NCI-H1417 treated with DMSO at 0.1 percent for 48 hours (cell line): ENCODE results near the gene BET1L.
"Not testable (repeated sequence)": the region's sequence is repeated elsewhere in the genome, so short reads cannot be mapped to it uniquely, and the experiment has no call there.

ENCODE experiments used
- DNase-seq: peaks from one replicate; lab custom pipeline; 2025; lab: John Stamatoyannopoulos, UW

Gene BET1L

DNA sequence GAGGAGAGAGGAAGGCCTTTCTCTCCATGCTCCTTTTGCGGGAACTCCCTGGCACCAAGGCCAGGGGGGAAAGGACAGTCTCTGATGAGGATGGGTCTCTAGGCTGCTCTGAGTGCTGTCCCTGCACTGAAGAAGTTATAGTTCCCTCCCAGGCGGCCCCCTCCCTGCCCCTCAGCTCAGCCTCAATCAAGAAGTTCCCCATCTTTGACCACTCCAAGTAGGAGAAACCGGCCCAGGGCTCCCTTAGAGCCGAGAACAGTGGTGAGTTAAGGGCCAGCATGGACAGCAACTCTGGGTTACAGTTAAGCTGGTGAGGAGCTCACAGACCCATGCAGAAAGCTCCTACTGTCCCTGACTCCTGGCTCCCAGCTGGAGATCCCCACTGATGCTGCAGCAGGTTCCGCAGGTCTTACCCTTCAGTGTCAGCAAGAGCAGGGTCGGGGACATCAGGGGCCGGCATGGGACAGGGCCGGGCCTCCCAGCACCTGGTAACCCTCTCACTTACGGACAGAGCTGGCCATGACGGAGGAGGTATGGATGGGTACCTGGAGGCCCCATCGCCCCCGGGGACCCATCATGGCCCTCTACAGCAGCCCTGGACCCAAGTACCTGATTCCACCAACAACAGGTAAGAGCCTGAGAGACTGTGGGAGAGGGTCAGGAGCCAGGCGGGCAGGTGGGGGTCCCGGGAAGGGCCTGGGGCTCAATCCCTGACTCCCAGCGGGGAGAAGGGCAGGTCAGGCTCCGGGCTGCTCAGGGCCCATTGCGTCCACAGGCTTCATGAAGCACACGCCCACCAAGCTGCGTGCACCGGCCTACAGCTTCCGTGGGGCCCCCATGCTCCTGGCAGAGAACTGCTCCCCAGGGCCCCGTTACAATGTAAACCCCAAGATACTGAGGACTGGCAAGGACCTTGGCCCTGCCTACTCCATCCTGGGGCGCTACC is 10.1 kb downstream of the BET1L start:
- DNase-seq, result no peak

DNA sequence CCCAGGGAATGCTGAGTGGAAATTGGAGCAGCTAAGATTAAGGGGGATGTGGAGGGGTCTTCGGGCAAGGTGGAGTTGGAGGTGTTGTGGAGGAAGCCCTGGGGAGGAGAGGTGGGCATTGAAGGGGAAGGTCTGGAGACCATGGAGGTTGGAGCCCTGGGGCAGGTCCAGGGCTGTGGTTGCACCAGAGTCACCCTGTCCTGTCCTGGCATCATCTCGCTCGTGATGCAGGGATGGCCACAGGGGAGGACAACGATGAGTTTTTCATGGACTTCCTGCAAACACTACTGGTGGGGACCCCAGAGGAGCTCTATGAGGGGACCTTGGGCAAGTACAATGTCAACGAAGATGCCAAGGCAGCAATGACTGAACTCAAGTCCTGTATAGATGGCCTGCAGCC is 13.7 kb downstream of the BET1L start:
- DNase-seq, result not testable (repeated sequence)

DNA sequence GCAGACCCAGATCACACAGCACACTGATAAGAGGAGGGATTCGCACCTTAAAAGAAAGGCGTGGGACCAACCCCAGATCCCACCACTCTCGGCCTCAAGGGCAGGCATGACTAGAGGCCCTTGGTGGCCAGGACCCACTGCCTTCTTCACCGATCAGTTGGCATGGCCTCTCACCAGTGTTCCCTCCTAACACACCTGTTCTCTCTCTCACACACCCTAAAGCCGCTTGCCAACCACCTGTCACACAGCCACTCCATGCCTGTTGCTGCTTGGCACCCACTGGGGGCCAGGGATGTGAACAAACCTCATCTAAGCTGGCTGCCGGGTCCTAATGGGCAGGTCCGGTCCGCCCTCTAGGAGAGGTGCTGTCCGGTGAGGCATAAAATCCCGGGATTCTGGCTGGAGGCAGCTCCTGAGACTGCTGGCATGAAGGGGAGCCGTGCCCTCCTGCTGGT is 14.5 kb downstream of the BET1L start, which contains the start of gene SCGB1C1:
Gene SCGB1C1, plus strand, starts transcription at position 405 of the 455 bp plus-strand sequence. Its CDS starts 22 bp downstream, at position 427.
- not testable (repeated sequence) for DNase-seq

DNA sequence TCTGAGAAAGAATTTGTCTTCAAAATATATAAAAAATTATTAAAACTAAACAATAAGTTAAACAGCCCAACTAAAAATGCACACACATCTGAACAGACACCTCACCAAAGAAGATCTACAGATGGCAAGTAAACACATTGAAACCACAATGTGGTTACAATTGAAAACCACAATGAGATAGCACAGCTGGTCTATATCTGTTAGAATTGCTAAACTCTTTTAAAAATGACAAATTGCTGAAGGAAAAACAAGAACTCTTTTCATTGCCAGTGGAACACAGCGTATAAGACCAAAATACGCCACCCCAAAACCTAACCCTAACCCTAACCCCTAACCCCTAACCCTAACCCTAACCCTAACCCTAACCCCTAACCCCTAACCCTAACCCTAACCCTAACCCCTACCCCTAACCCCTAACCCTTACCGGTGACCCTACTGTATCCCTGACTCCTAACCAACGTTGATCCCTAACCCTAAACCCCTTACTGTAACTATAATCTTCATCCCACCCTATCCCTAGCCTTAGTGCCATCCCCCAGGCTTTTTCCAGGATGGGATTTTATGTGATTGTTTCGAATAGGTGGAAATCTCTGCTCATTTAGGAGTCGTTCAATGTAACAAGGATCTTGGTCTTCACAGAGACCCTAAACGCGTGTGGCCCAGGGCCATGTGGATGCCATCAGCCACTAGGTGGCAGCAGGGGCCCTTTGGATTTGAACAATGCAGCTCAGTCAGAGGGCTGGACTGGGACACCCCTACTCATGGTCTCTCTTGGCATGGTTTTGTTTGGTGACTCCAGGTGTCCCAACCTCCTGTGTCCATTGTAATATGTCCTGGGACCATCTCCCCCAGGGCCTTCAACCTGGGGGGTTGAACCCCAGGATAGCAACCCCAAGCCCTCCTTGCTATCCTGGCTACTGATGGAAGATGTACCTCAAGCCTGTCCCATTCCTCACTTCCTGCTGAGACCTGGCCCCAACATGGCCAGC is 15.4 kb downstream of the BET1L start:
- DNase-seq, result not testable (repeated sequence)

DNA sequence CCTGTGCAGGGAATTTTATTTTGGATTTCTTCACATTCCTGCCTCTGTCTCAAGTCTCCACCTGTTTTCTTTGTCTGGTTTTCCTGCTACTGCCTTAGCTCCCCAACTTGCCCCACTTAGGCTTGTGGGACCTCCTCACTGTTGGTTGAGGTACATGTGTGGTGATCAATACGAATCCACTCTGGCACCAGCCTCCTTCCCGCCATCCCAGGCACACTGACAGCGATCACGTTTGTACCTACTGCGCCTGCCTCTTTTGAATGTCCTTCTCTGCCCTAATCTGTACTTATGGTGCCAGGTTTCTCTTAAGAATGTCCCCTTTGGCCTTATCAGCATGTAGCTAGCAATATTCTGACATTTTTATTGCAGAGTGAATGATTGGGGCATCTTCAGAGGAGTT is 16.7 kb downstream of the BET1L start:
- not testable (repeated sequence) for DNase-seq

DNA sequence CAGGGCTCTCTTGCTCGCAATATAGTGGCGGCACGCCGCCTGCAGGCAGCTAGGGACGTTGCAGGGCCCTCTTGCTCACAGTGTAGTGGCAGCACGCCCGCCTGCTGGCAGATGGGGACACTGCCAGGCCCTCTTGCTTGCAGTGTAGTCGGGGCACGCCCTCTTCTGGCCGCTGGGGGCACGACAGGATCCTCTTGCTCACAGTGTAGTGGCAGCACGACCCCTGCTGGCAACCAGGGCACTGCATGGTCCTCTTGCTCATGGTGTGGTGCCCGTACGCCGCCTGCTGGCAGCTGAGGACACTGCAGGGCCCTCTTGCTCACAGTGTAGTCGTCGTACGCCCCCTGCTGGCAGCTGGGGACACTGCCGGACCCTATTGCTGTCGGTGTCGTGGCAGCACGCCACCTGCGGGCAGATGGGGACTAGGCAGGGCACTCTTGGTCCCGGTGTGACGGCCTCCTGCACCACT is 17.3 kb downstream of the BET1L start:
- not testable (repeated sequence) for DNase-seq

DNA sequence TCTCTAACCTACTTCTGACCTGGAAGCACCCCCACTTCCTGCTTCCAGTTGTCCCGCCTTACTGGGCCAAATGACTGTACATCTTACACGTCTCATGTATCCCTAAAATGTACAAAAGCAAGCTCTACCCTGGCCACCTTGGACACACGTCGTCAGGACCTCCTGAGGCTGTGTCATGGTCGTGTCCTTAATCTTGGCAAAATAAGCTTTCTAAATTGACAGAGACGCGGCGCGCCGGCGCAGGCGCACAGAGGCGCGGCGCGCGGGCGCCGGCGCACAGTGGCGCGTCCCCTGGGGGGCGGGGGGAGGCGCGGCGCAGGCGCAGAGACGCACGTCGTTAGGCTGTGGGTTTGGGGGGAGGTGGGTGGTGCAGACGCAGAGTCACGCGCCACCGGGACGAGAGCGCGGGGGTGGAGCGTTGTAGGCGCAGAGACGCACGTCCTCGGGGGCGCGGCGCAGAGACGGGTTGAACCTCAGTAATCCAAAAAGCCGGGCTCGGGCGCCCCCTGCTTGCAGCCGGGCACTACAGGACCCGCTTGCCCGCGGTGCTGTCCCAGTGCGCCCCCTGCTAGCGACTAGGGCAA is 17.9 kb downstream of the BET1L start:
- DNase-seq, result not testable (repeated sequence)

DNA sequence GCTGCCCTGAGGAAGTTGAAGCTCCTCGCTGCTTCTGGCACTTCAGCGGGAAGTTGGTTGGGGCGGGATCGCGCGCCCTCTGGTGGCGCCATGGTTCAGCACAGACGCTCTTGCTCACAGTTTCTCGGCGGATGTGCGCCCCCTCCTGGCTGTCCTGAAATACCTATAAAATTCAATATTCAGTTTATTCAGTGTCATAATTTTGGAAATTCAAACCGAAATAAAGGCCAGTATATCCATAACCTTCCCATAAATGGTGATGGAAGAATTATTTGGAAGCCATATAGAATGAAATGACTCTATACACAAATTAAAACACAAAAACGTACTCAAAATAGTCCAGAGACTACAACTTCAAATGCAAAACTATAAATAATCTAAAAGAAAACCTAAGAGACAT is 27.0 kb downstream of the BET1L start:
- not testable (repeated sequence) for DNase-seq
